RWPE2 (cell line): ENCODE results near the gene C2CD2L.

Experiments
- ATAC-seq: fragments of 200-7000 bp; cut with Tn5 transposase; 3 replicates; pipeline ENCODE4 v1.9.1; 2021; ENCODE audit warnings: low read depth
- DNase-seq: peaks from one replicate; pipeline ENCODE4 v3.0.0-alpha.2; 2020; ENCODE audit warnings: low spot score
- H3K27ac ChIP-seq: fragments of 450-650 bp; 2 replicates; pipeline ENCODE4 v1.5.1; 2017; ENCODE audit warnings: mild to moderate bottlenecking; ENCODE audit not compliant: poor library complexity, severe bottlenecking
- H3K27me3 ChIP-seq: fragments of 250-450 bp; sonication (Bioruptor Pico); 2 replicates; pipeline ENCODE4 v1.5.1; 2021; ENCODE audit warnings: mild to moderate bottlenecking, moderate library complexity; ENCODE audit not compliant: insufficient read depth, poor library complexity, severe bottlenecking
- H3K36me3 ChIP-seq: fragments of 250-450 bp; sonication (Bioruptor Pico); 2 replicates; pipeline ENCODE4 v1.5.1; 2020; ENCODE audit warnings: low read depth, mild to moderate bottlenecking, moderate library complexity
- H3K4me1 ChIP-seq: fragments of 250-450 bp; sonication (Bioruptor Pico); 2 replicates; pipeline ENCODE4 v1.5.1; 2021; ENCODE audit warnings: mild to moderate bottlenecking, moderate library complexity; ENCODE audit not compliant: insufficient read depth, poor library complexity, severe bottlenecking
- H3K4me3 ChIP-seq: fragments of 250-450 bp; sonication (Bioruptor Pico); 2 replicates; pipeline ENCODE4 v1.5.1; 2021; ENCODE audit warnings: mild to moderate bottlenecking, moderate library complexity; ENCODE audit not compliant: severe bottlenecking
- H3K9me3 ChIP-seq: fragments of 250-450 bp; sonication (Bioruptor Pico); 2 replicates; pipeline ENCODE4 v1.5.1; 2021; ENCODE audit warnings: mild to moderate bottlenecking, moderate library complexity; ENCODE audit not compliant: severe bottlenecking
- TF ChIP-seq, protein P1 (sequence below): fragments of 450-650 bp; IDR thresholded peaks from one replicate; pipeline ENCODE4 v1.5.1; 2017; ENCODE audit warnings: mild to moderate bottlenecking, moderate library complexity; ENCODE audit not compliant: poor library complexity, severe bottlenecking

C2CD2L gene

DNA sequence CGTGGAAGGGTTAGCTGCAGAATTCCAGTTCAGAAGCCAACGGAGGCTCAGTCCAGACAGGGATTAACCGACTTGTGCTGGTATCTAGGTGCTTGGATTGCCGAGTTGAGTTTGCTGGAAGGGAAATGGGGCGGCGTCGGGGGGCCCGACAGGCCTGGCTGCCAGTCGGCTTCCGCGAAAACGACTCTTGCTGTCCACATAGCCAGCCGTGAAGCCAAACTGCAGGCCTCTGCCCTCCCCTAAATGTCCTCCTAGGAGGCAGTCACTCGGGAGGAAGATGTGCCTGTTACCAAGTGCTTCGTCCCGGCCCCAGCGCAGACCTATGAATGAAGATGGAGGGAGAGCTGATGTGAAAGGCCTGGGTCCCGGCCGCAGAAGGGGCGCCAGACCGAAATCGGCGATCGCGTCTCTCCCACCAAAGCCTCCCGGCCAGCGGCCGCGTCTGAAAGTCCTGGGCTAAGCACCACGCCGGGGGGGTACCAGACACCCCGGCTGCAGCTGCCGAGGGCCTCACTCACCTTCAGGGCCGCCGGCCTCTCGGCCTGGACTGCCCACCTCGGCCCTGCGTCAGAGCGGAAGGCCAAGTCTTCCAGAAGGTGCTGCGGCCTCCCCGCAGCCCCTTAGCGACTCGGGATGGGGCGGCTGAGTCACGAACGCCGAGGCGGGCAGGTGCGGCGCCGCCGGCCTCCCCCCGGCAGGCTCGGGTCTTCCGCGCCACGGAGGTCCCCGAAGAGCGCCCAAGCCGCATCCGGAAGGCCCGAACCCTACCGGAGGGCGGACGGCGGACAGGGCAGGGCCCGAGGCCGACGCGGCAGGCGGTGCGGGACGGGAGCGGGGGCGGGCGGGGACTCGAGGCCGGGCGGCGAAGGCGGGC is 13.0 kb upstream of the C2CD2L start:
- H3K27ac ChIP-seq: peak overlapping the region; percentile 77
- DNase-seq (no peak), ATAC-seq (peak; percentile 10)
- H3K4me1 ChIP-seq: no peaks in the 10 kb centered on the region
- TF ChIP-seq, protein P1, sequence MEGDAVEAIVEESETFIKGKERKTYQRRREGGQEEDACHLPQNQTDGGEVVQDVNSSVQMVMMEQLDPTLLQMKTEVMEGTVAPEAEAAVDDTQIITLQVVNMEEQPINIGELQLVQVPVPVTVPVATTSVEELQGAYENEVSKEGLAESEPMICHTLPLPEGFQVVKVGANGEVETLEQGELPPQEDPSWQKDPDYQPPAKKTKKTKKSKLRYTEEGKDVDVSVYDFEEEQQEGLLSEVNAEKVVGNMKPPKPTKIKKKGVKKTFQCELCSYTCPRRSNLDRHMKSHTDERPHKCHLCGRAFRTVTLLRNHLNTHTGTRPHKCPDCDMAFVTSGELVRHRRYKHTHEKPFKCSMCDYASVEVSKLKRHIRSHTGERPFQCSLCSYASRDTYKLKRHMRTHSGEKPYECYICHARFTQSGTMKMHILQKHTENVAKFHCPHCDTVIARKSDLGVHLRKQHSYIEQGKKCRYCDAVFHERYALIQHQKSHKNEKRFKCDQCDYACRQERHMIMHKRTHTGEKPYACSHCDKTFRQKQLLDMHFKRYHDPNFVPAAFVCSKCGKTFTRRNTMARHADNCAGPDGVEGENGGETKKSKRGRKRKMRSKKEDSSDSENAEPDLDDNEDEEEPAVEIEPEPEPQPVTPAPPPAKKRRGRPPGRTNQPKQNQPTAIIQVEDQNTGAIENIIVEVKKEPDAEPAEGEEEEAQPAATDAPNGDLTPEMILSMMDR: no peak
- H3K4me3 ChIP-seq: peak overlapping the region; percentile 98
- no peaks in the 10 kb centered on the region for H3K27me3 ChIP-seq
- no peaks in the 10 kb centered on the region for H3K9me3 ChIP-seq
- peaks cover 53% of the 10 kb centered on the region for H3K36me3 ChIP-seq

GRCh38 chr11:119094816-119095065 is 12.4 kb upstream of the C2CD2L start:
- no peaks in the 10 kb centered on the region for H3K9me3 ChIP-seq
- H3K27ac ChIP-seq: peak overlapping the region; percentile 77
- peaks cover 53% of the 10 kb centered on the region for H3K36me3 ChIP-seq
- H3K4me3 ChIP-seq: peak overlapping the region; percentile 98
- TF ChIP-seq, protein P1: peak; percentile 73
- DNase-seq (no peak), ATAC-seq (peak; percentile 58)
- H3K27me3 ChIP-seq: no peaks in the 10 kb centered on the region
- H3K4me1 ChIP-seq: no peaks in the 10 kb centered on the region

- peak overlapping the region; percentile 98 for H3K4me3 ChIP-seq
- TF ChIP-seq, protein P1: peak; percentile 55
Measured at GRCh38 chr11:119095066-119095880, 11.9 kb upstream of the C2CD2L start.

GRCh38 chr11:119099711-119100110 is 7.4 kb upstream of the C2CD2L start:
- Histone ChIP-seq H3K27me3 (no peaks in the 10 kb centered on the region), H3K9me3 (no peaks in the 10 kb centered on the region), H3K4me1 (peaks cover 4% of the 10 kb centered on the region), H3K27ac (no peak overlapping the region), H3K4me3 (no peak overlapping the region), H3K36me3 (peaks cover 34% of the 10 kb centered on the region)
- TF ChIP-seq, protein P1: no peak
- DNase-seq (no peak), ATAC-seq (no peak)

More at GRCh38 chr11:119095066-119095880, 11.9 kb upstream of the C2CD2L start:
- Histone ChIP-seq H3K9me3 (no peaks in the 10 kb centered on the region), H3K4me1 (no peaks in the 10 kb centered on the region), H3K27me3 (no peaks in the 10 kb centered on the region), H3K36me3 (peaks cover 58% of the 10 kb centered on the region), H3K27ac (peak overlapping the region; percentile 77)
- DNase-seq (peak; percentile 99), ATAC-seq (peak; percentile 79)
